Naive B cell (primary cell): ENCODE measurements around the gene ATP1B1. TPM values are rescaled to one million over a fixed set of nuclear protein-coding genes. Genes with fewer than 3 reads are reported as not detected.

ENCODE experiments used
- ATAC-seq, 2 donors: fragments of 150-1000 bp; cut with Tn5 transposase; 2 replicates each; pipeline ENCODE4 v1.10.0; 2021; ENCODE audit warnings: low read depth in 2 of 2, mild to moderate bottlenecking in 2 of 2, moderate library complexity in 2 of 2
- DNase-seq: peaks from one replicate; pipeline ENCODE4 v3.0.0; 2022
- H3K27ac Mint-ChIP-seq, 6 donors: one replicate each; pipeline ENCODE4 v1.8.0; 2020 to 2022; ENCODE audit warnings: mild to moderate bottlenecking in 6 of 6, mixed read lengths in 6 of 6, moderate library complexity in 5 of 6, inconsistent platforms in 2 of 6
- H3K27me3 Mint-ChIP-seq, 3 donors: one replicate each; pipeline ENCODE4 v1.8.0; 2021 to 2022; ENCODE audit warnings: mixed read lengths in 3 of 3, mild to moderate bottlenecking in 1 of 3
- H3K36me3 Mint-ChIP-seq, 2 donors: one replicate each; pipeline ENCODE4 v1.8.0; 2020 to 2022; ENCODE audit warnings: mixed read lengths in 2 of 2, inconsistent platforms in 1 of 2, mild to moderate bottlenecking in 1 of 2
- H3K4me1 Mint-ChIP-seq, 3 donors: one replicate each; pipeline ENCODE4 v1.8.0; 2020 to 2022; ENCODE audit warnings: mixed read lengths in 3 of 3, inconsistent platforms in 1 of 3, mild to moderate bottlenecking in 1 of 3, moderate library complexity in 1 of 3
- H3K4me3 Mint-ChIP-seq, 8 donors: one replicate each; pipeline ENCODE4 v1.8.0; 2020 to 2022; ENCODE audit warnings: mild to moderate bottlenecking in 8 of 8, mixed read lengths in 8 of 8, moderate library complexity in 8 of 8, inconsistent platforms in 2 of 8
- H3K9me3 Mint-ChIP-seq, 7 donors: one replicate each; pipeline ENCODE4 v1.8.0; 2020 to 2022; ENCODE audit warnings: mixed read lengths in 7 of 7, mild to moderate bottlenecking in 5 of 7, inconsistent platforms in 2 of 7, moderate library complexity in 1 of 7
- polyA plus RNA-seq, 6 donors: library from polyadenylated mRNA; unstranded; fragments of 300-500 nt; fragmentation: Illumina TruSeq; gene quantifications; one replicate each; pipeline ENCODE4 v1.2.3, GENCODE V29; 2021; ENCODE audit warnings: low read depth in 6 of 6

ATP1B1 gene
- polyA plus RNA-seq, 6 donors from 2014 or later, result not detected

GRCh38 chr1:169128562-169128961 is 22.1 kb downstream of the ATP1B1 start:
- Mint-ChIP-seq H3K4me3 (no peak overlapping the region), H3K27ac (no peak overlapping the region), H3K27me3 (peaks cover 0 to 3% (median 0%) of the 10 kb centered on the region in 3 donors), H3K4me1 (no peaks in the 10 kb centered on the region), H3K36me3 (no peaks in the 10 kb centered on the region), H3K9me3 (no peaks in the 10 kb centered on the region)
- ATAC-seq (no peak), DNase-seq (no peak)

DNA sequence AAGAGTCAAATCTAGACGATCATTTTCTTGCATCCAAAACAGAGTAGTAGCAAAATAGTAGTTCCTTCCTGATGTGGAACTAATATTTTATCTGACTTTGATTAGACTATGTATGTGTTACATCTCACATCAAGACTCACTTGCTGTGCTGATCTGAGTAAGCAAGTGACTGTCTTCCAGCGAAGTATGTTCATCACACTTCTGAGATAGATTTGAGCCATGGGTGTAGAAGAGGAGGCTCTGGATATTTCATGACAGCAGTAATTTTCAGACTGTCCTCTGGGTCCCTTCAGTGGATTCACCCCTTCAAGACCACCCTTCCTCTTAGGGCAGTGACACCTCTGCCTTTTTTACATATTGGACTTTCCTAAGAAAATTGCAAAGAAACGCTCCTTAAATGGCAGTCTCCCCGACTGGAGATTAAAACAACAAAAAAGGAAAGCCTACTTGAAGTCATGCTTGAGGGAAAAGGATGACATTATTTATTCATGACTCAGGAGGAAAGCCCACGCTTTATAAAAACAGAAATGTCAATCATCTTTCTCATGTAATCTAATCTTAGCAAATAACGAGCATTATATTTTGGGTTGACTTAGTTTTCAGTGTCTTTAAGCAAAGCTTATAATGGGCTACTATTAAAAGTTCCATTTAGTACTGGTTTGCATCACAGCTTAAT is 22.8 kb downstream of the ATP1B1 start:
- Mint-ChIP-seq H3K27me3 (peaks cover 0 to 3% (median 0%) of the 10 kb centered on the region in 3 donors), H3K4me1 (no peaks in the 10 kb centered on the region), H3K36me3 (no peaks in the 10 kb centered on the region), H3K4me3 (no peak overlapping the region), H3K27ac (no peak overlapping the region), H3K9me3 (no peaks in the 10 kb centered on the region)
- no peak for ATAC-seq
- no peak for DNase-seq

- no peak overlapping the region for H3K27ac Mint-ChIP-seq
- no peak for DNase-seq
- H3K4me3 Mint-ChIP-seq, result no peak overlapping the region
Measured at GRCh38 chr1:169130683-169131082, 24.2 kb downstream of the ATP1B1 start.

GRCh38 chr1:169132512-169133227 is 26.2 kb downstream of the ATP1B1 start:
- Mint-ChIP-seq H3K9me3 (no peaks in the 10 kb centered on the region), H3K36me3 (no peaks in the 10 kb centered on the region), H3K4me3 (no peak overlapping the region), H3K27me3 (no peaks in the 10 kb centered on the region), H3K27ac (no peak overlapping the region), H3K4me1 (no peaks in the 10 kb centered on the region)
- ATAC-seq (no peak), DNase-seq (no peak)

More at GRCh38 chr1:169130683-169131082, 24.2 kb downstream of the ATP1B1 start:
- no peaks in the 10 kb centered on the region for H3K9me3 Mint-ChIP-seq
- H3K27me3 Mint-ChIP-seq, result no peaks in the 10 kb centered on the region
- H3K36me3 Mint-ChIP-seq, result no peaks in the 10 kb centered on the region
- H3K4me1 Mint-ChIP-seq, result no peaks in the 10 kb centered on the region
- ATAC-seq, result no peak

DNA sequence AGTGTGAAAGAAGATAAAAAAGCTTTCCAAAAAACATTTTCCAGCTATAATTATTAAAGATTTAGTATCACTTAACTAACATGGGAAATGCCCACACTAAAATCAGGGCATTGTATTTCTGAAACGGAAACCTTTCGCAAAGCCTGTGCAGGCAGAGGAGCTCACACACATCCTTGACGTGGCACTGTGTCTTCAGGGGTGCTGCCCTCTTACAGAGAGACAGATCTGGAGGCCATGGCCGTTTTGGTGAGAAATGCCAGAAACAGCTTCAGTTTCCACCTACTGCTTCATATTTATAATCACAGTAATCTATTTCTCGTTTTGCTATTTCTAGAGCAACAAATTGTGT is 26.7 kb downstream of the ATP1B1 start:
- no peaks in the 10 kb centered on the region for H3K27me3 Mint-ChIP-seq
- H3K4me1 Mint-ChIP-seq, result no peaks in the 10 kb centered on the region
- H3K27ac Mint-ChIP-seq, result no peak overlapping the region
- no peaks in the 10 kb centered on the region for H3K36me3 Mint-ChIP-seq
- no peak overlapping the region for H3K4me3 Mint-ChIP-seq
- no peaks in the 10 kb centered on the region for H3K9me3 Mint-ChIP-seq
- ATAC-seq (no peak), DNase-seq (no peak)

GRCh38 chr1:169133801-169134502 is 27.5 kb downstream of the ATP1B1 start:
- ATAC-seq (no peak), DNase-seq (no peak)
- H3K27ac Mint-ChIP-seq, result no peak overlapping the region
- H3K36me3 Mint-ChIP-seq, result no peaks in the 10 kb centered on the region
- no peak overlapping the region for H3K4me3 Mint-ChIP-seq
- H3K9me3 Mint-ChIP-seq, result no peaks in the 10 kb centered on the region
- no peaks in the 10 kb centered on the region for H3K4me1 Mint-ChIP-seq
- no peaks in the 10 kb centered on the region for H3K27me3 Mint-ChIP-seq

- Mint-ChIP-seq H3K27ac (peak overlapping the region in 1 of 6 donors; percentile 28), H3K4me1 (no peaks in the 10 kb centered on the region), H3K4me3 (no peak overlapping the region), H3K27me3 (no peaks in the 10 kb centered on the region), H3K9me3 (no peaks in the 10 kb centered on the region), H3K36me3 (no peaks in the 10 kb centered on the region)
- ATAC-seq (no peak), DNase-seq (no peak)
Measured at GRCh38 chr1:169137357-169137756, 30.9 kb downstream of the ATP1B1 start.

DNA sequence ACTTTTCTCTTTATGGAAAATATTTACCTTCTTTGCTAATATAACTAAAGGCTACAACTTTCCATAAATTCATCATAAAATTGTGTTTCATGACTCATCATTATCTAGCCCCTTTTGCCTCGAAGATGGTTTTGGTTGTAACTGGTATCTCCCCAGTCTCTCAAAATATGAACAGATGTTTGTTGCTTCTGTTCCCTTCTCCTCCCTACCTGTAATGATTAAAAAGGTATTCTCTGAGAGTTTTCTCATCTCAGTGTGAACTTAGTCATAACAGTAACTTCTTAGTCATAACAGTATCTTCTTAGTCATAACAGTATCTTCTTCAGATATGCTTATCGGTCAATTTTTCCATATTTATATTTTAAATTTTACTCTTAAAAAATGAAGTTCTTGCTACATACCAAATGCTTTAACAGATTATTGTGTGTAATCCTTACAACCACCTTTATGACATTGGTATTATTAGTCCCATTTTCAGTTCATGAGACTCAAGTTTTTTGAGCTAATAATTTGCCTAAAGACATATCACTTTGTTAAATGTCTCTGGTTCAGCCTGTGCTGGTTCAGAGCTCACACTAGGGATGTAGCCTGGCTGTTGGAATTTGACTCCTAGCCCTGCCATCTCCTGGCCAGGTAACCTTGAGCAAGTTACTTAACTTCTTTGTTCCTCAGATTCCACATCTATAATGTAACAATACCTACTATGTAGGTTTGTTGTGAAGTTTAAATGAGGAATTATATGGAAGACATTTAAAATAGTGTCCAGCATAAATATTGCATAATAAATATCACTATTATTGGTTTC is 32.6 kb downstream of the ATP1B1 start:
- Mint-ChIP-seq H3K4me3 (no peak overlapping the region), H3K36me3 (no peaks in the 10 kb centered on the region), H3K9me3 (no peaks in the 10 kb centered on the region), H3K4me1 (no peaks in the 10 kb centered on the region), H3K27me3 (no peaks in the 10 kb centered on the region), H3K27ac (no peak overlapping the region)
- ATAC-seq, result no peak
- no peak for DNase-seq

- Mint-ChIP-seq H3K27ac (peak overlapping the region in 1 of 6 donors; percentile 17), H3K9me3 (no peaks in the 10 kb centered on the region)
- no peak for ATAC-seq
Measured at GRCh38 chr1:169141356-169141755, 34.9 kb downstream of the ATP1B1 start.

DNA sequence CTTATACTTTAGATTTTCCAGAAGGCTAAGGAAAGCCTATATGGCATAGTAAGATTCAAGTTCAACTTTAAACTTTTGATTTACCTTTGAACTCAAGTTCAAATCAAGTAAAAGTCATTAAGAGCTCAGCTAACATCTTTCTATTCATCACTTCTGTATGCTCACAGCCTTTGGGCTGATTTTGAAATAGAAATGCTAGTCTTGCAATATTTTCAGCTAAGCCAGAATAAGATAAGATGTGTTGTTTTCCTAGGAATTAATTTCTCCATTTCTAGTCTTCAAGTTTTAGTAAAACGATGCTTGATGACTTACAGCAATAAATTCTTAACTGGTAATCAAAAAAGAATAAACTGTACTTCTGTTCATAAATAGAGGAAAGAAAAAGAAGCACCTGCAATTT is 35.6 kb downstream of the ATP1B1 start:
- ATAC-seq (no peak), DNase-seq (no peak)
- H3K36me3 Mint-ChIP-seq, result no peaks in the 10 kb centered on the region
- no peaks in the 10 kb centered on the region for H3K4me1 Mint-ChIP-seq
- no peaks in the 10 kb centered on the region for H3K27me3 Mint-ChIP-seq
- no peak overlapping the region for H3K27ac Mint-ChIP-seq
- H3K9me3 Mint-ChIP-seq, result no peaks in the 10 kb centered on the region
- H3K4me3 Mint-ChIP-seq, result no peak overlapping the region

More at GRCh38 chr1:169141356-169141755, 34.9 kb downstream of the ATP1B1 start:
- DNase-seq, result no peak
- no peaks in the 10 kb centered on the region for H3K27me3 Mint-ChIP-seq
- no peaks in the 10 kb centered on the region for H3K36me3 Mint-ChIP-seq
- H3K4me1 Mint-ChIP-seq, result no peaks in the 10 kb centered on the region
- H3K4me3 Mint-ChIP-seq, result no peak overlapping the region

- DNase-seq (no peak), ATAC-seq (no peak)
- H3K4me1 Mint-ChIP-seq, result no peaks in the 10 kb centered on the region
- H3K27ac Mint-ChIP-seq, result no peak overlapping the region
- no peaks in the 10 kb centered on the region for H3K27me3 Mint-ChIP-seq
- H3K36me3 Mint-ChIP-seq, result no peaks in the 10 kb centered on the region
- H3K4me3 Mint-ChIP-seq, result no peak overlapping the region
- H3K9me3 Mint-ChIP-seq, result no peaks in the 10 kb centered on the region
Measured at GRCh38 chr1:169143346-169143745, 36.9 kb downstream of the ATP1B1 start.

GRCh38 chr1:169143984-169144383 is 37.5 kb downstream of the ATP1B1 start:
- no peak overlapping the region for H3K27ac Mint-ChIP-seq
- H3K4me1 Mint-ChIP-seq, result no peaks in the 10 kb centered on the region

GRCh38 chr1:169144941-169145626 is 38.6 kb downstream of the ATP1B1 start:
- no peaks in the 10 kb centered on the region for H3K27me3 Mint-ChIP-seq
- DNase-seq (no peak), ATAC-seq (no peak)
- no peak overlapping the region for H3K27ac Mint-ChIP-seq
- H3K4me3 Mint-ChIP-seq, result no peak overlapping the region
- H3K4me1 Mint-ChIP-seq, result no peaks in the 10 kb centered on the region
- H3K9me3 Mint-ChIP-seq, result no peaks in the 10 kb centered on the region
- H3K36me3 Mint-ChIP-seq, result no peaks in the 10 kb centered on the region

More at GRCh38 chr1:169143984-169144383, 37.5 kb downstream of the ATP1B1 start:
- H3K9me3 Mint-ChIP-seq, result no peaks in the 10 kb centered on the region
- no peak overlapping the region for H3K4me3 Mint-ChIP-seq
- no peak for ATAC-seq
- H3K36me3 Mint-ChIP-seq, result no peaks in the 10 kb centered on the region
- H3K27me3 Mint-ChIP-seq, result no peaks in the 10 kb centered on the region
- no peak for DNase-seq
